HG03460 (cell line): ENCODE results near the gene TACC3.

Experiments
- ATAC-seq: cut with Tn5 transposase; IDR thresholded peaks from one replicate; pipeline ENCODE4 v1.9.1; 2021; ENCODE audit not compliant: unreplicated experiment

Gene TACC3

GRCh38 chr4:1757836-1758235, 36.5 kb downstream of the TACC3 start:
- no peak for ATAC-seq

- ATAC-seq, result no peak
These were observed 37.2 kb downstream of the TACC3 start for GRCh38 chr4:1758306-1759121.

- no peak for ATAC-seq
These were observed 38.0 kb downstream of the TACC3 start for GRCh38 chr4:1759170-1759817.

GRCh38 chr4:1759818-1760223, 38.5 kb downstream of the TACC3 start:
- ATAC-seq, result no peak

GRCh38 chr4:1760521-1761071, 39.3 kb downstream of the TACC3 start:
- no peak for ATAC-seq

GRCh38 chr4:1761130-1761689, 39.9 kb downstream of the TACC3 start:
- no peak for ATAC-seq

DNA sequence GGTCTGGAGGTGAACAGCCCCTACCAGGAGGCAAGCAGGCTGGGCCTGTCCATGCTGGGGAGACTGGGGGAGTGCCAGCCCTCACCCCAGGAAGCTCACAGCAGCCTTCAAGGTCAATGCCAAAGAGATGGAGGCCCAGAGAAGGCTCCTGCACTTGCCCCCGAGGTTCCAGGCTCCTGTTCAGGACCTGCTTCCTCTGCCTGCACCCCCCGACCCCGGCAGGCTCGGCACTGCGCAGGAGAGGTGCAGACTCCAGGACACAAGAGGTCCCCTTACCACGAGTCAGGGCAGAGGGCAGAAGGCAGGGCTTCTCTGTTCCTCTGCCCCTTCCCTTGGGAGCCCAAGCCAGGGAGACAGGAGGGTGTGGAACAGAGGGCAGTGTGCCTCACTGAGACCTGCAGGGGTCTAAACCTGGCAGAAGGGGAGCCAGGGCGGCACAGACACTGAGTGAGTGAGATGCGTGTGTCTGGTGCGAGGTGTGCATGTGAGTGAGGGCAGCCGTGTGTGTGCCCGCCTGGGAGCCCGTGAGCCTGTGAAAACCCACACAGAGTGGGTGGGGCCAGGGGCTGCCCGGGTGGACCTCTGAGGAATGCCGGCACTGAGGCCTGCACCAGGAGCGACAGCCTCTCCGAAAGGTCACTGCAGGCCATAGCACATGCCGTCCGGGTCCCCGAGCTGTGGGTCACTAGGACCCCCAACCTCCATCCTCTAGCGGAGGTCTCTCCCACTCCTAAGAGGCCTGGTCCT, 41.1 kb downstream of the TACC3 start:
- ATAC-seq, result no peak

- no peak for ATAC-seq
These were observed 41.8 kb downstream of the TACC3 start for GRCh38 chr4:1763070-1763549.

DNA sequence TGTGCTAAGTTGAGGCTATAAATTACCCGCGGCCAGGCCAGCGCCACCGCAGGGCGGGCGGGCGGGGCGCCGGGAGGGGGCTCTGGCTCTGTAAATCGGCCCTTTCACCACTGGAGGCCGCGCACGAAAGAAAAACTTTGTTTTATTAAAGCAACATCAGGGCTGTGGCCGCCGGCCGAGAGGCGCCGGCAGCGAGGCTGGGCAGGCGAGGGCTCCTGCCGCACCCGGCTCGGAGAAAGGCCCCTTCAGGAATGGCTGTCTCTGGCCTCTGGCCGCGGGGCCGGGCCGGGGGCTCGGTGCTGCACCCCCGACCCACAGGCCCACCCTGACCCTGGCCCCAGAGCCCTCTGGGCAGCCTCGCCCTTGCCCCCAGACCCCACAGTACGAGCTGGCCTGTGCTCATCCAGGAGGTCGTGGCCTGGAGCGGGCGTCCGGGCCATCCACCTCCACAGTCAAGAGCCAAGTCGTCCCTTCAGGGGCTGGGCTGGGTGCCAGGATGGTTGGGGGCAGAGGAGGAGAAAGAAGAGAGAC, 42.3 kb downstream of the TACC3 start:
- ATAC-seq, result no peak

- ATAC-seq, result no peak
These were observed 43.3 kb downstream of the TACC3 start for GRCh38 chr4:1764670-1765069.

- no peak for ATAC-seq
These were observed 44.2 kb downstream of the TACC3 start for GRCh38 chr4:1765409-1766072.

DNA sequence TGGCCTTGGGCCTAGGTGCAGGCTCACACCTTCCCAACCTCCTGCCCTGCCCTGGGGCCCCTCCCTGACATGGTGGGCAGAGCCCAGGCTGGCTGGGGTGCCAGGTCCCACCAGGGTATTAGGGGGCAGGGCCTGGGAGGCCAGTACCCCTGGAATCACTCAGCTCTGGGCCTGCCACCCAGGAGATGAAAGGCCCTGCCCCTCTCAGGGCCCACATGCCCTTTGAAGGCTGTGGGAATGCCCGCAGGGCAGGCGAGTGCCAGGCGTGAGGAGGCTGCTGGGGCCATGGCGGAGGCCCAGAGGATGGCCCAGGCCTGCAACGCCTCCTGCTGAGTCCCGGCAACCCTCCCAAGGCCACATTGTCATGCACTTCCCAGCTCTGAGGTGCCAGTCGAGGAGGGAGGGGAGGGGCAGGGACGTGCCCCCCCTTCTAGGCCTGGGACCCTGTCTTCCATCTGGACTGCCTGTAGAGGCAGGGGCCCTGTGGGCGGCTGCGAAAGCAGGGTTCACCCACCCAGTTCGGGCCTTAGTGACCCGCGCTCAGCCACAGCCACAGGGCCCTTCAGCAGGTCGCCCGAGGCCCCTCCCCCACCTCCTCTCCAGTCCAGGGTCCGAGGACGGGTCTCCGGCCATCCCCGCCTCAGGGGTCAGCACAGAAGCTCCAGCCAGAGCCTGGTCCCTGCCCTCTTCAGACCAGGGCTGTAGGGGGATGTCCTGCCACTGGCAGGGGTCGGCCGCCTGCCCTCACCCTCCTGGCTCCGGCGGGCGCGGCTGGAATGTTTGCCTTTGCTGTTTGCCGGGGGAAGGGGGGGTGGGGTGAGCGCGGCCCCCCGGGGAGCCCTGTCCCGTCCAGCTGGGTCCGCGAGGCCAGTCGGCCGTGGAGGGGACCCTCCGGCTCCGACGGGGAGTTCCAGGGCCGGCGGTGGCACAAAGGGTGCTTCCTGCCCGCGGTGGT, 45.1 kb downstream of the TACC3 start:
- no peak for ATAC-seq

- no peak for ATAC-seq
These were observed 45.9 kb downstream of the TACC3 start for GRCh38 chr4:1767061-1767769.

GRCh38 chr4:1767770-1768366, 46.5 kb downstream of the TACC3 start:
- ATAC-seq, result no peak

GRCh38 chr4:1768367-1769034, 47.2 kb downstream of the TACC3 start:
- no peak for ATAC-seq

DNA sequence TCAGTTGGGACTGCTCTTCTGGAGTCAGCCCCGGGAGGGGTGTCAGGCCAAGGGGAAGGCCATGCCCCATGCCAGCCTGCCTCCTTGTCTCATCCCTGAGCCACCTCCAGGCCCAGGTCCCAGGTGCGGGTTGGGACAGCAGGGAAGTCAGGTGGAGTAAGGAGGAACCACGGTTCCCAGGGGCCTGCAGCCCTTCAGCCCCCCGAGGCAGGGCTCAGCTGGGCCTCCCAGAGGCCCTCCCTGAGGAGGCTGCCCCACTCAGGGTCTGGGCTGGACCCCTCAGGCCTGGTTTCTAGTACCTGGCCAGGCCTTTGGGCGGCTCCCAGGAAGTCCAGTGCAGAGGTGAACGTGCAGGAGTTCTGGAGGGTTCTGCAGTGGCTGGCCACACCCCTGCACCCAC, 48.4 kb downstream of the TACC3 start:
- ATAC-seq, result no peak

DNA sequence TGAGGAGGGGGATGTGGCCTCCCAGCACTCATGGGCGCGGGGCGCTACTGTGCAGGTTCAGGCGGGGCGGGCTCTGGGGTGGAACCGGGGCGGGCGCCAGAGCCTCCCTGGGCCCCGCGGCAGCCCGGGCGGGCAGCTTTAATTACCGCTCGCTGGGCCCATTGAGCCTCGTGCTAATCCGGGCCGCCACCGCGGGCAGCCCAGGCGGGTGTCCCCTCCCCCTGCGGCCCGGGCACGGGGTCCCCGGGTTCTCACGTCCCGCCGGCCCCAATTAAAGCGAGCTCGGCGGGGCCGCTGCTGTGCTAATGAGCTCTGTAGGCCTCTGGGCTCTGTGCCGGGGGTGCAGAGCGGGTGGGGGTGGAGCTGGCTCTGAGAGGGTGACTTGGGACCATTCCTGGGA, 48.9 kb downstream of the TACC3 start:
- ATAC-seq, result no peak

DNA sequence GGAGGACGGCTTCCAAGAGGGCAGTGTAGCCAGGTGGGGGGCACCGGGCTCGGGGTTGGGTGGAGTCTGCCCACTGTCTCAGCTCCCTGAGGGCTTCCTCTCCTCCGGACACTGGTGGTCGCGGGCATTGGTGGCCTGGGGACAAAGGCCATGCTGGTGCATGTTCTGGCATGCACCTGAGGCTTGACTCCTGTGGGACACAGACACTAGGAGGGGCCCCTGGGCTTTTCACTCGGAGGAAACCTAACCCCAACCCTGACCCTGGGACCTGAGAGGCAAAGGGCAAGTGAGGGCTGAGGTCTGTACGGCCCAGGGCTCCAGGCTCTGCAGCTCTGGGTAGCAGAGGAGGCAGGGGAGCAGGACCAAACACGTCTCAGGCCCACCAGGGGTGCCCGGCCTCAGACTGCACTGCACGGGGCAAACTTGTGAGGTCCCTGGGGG, 49.5 kb downstream of the TACC3 start:
- ATAC-seq, result no peak
